Suprapubic skin (tissue), 4 donors: ENCODE measurements around the gene SHC3. TPM values are rescaled to one million over a fixed set of nuclear protein-coding genes. Genes with fewer than 3 reads are reported as not detected.

Experiments used
- DNase-seq, 2 donors: peaks; one replicate each; pipeline ENCODE4 v3.0.0-alpha.2; 2019; ENCODE audit warnings: low spot score in 2 of 2
- H3K27ac ChIP-seq: fragments of 200-600 bp; sonication (generic); one replicate; pipeline ENCODE4 v1.5.1; 2019
- H3K27me3 ChIP-seq: fragments of 200-600 bp; sonication (generic); one replicate; pipeline ENCODE4 v1.5.1; 2019
- H3K36me3 ChIP-seq: fragments of 200-600 bp; sonication (generic); one replicate; pipeline ENCODE4 v1.5.1; 2019
- H3K4me1 ChIP-seq: fragments of 200-600 bp; sonication (generic); one replicate; pipeline ENCODE4 v1.5.1; 2019
- H3K4me3 ChIP-seq: fragments of 200-600 bp; sonication (generic); one replicate; pipeline ENCODE4 v1.5.1; 2019; ENCODE audit warnings: mild to moderate bottlenecking
- H3K9me3 ChIP-seq: fragments of 200-600 bp; sonication (generic); one replicate; pipeline ENCODE4 v1.5.1; 2019
- EP300 ChIP-seq: sonication (generic); formaldehyde crosslinking; IDR thresholded peaks from one replicate; pipeline ENCODE4 v1.6.1; 2017; ENCODE audit warnings: antibody characterized with exemption
- POLR2A ChIP-seq, 2 donors: fragments of 450-650 bp; IDR thresholded peaks; one replicate each; pipeline ENCODE4 v1.6.1; 2017; ENCODE audit warnings: antibody characterized with exemption in 2 of 2, mild to moderate bottlenecking in 2 of 2, moderate library complexity in 2 of 2
- POLR2AphosphoS5 ChIP-seq, 3 donors: sonication (generic); formaldehyde crosslinking; IDR thresholded peaks; one replicate each; pipeline ENCODE4 v1.6.1; 2017; ENCODE audit warnings: antibody characterized with exemption in 3 of 3
- WGBS: methylation state at CpG from one replicate; pipeline ENCODE4 v1.1.5; 2018; 5-methylcytosine and 5-hydroxymethylcytosine counted together
- total RNA-seq, 4 donors: library from RNA; depleted of rRNA; stranded (reverse); fragments of >200 nt; gene quantifications; one replicate each; pipeline ENCODE4 v1.1.0, GENCODE V29; 2016
- TF ChIP-seq, protein P1 (sequence below), 2 donors: fragments of 200-600 bp in 1 of 2; fragments of 450-650 bp in 1 of 2; sonication (generic) in 1 of 2; IDR thresholded peaks; one replicate each; pipeline ENCODE4 v1.5.1; 2016 to 2019; ENCODE audit warnings: antibody characterized with exemption in 2 of 2, mild to moderate bottlenecking in 1 of 2, moderate library complexity in 1 of 2

SHC3 gene
- total RNA-seq, 4 donors from 2014 or later, result 1.7 to 6.0 (median 3.2) TPM

GRCh38 chr9:89006996-89007967 lies 171.3 kb downstream of the SHC3 start:
- H3K9me3 ChIP-seq, result no peaks in the 10 kb centered on the region
- H3K4me1 ChIP-seq, result peaks cover 7% of the 10 kb centered on the region
- 67% methylated on average over 9 of the region's 9 CpGs for WGBS
- H3K27ac ChIP-seq, result no peak overlapping the region
- no peak for DNase-seq
- H3K4me3 ChIP-seq, result no peak overlapping the region
- no peaks in the 10 kb centered on the region for H3K36me3 ChIP-seq
- TF ChIP-seq POLR2A (IDR thresholded peaks at IDR 0.05) (no peak), EP300 (no peak), POLR2AphosphoS5 (IDR thresholded peaks at IDR 0.05) (no peak)
- TF ChIP-seq, protein P1, sequence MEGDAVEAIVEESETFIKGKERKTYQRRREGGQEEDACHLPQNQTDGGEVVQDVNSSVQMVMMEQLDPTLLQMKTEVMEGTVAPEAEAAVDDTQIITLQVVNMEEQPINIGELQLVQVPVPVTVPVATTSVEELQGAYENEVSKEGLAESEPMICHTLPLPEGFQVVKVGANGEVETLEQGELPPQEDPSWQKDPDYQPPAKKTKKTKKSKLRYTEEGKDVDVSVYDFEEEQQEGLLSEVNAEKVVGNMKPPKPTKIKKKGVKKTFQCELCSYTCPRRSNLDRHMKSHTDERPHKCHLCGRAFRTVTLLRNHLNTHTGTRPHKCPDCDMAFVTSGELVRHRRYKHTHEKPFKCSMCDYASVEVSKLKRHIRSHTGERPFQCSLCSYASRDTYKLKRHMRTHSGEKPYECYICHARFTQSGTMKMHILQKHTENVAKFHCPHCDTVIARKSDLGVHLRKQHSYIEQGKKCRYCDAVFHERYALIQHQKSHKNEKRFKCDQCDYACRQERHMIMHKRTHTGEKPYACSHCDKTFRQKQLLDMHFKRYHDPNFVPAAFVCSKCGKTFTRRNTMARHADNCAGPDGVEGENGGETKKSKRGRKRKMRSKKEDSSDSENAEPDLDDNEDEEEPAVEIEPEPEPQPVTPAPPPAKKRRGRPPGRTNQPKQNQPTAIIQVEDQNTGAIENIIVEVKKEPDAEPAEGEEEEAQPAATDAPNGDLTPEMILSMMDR (IDR thresholded peaks at IDR 0.05), result no peak
- no peaks in the 10 kb centered on the region for H3K27me3 ChIP-seq

DNA sequence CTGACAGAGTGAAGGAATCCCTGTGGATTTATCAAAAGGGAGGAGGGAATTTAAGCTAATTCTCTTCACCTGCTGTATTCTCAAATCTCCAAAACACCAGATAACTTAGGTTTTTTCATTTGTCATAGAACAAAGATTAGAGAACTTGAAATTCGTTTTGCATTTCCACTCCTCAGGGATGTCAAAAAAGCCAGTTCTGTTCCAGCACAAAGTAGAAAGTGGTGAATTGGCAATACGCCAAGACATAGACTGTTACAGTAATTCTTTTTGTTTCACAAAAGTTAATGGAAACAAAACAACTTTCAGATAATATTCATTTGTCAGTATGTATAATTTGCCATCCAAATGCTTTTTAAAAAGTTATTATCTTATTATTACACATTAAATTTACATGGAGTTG lies 172.4 kb downstream of the SHC3 start:
- DNase-seq, result no peak
- 13% methylated on average over 2 of the region's 2 CpGs for WGBS
- no peaks in the 10 kb centered on the region for H3K36me3 ChIP-seq
- H3K4me3 ChIP-seq, result no peak overlapping the region
- H3K4me1 ChIP-seq, result peaks cover 13% of the 10 kb centered on the region
- TF ChIP-seq POLR2A (IDR thresholded peaks at IDR 0.05), result no peak
- no peak for TF ChIP-seq EP300
- TF ChIP-seq, protein P1 (IDR thresholded peaks at IDR 0.05), result no peak
- no peak for TF ChIP-seq POLR2AphosphoS5 (IDR thresholded peaks at IDR 0.05)
- no peaks in the 10 kb centered on the region for H3K27me3 ChIP-seq
- no peaks in the 10 kb centered on the region for H3K9me3 ChIP-seq
- no peak overlapping the region for H3K27ac ChIP-seq

DNA sequence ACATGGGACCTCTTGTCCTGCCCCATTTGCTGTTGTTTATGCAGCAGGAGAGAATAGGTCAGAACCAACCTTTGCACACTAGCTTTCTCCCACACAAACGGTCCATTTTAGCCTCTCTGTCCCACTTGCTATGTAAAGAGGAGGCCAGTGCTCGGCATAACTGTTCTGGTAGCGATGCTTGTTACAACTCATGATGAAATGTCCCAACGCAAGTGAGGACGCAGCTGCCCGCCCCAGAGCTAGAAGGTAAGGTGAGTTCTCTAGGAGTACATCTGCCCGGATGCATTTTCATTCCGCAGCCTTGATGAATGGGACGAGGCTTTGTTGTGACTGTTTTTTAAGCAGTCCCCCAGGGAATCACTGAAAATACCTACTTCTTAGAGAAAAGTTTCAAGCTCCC lies 173.3 kb downstream of the SHC3 start:
- no peaks in the 10 kb centered on the region for H3K27me3 ChIP-seq
- WGBS, result 94% methylated on average over 9 of the region's 9 CpGs
- DNase-seq, result no peak
- no peak overlapping the region for H3K27ac ChIP-seq
- H3K4me3 ChIP-seq, result no peak overlapping the region
- TF ChIP-seq, protein P1 (IDR thresholded peaks at IDR 0.05), result no peak
- no peak for TF ChIP-seq POLR2AphosphoS5 (IDR thresholded peaks at IDR 0.05)
- TF ChIP-seq EP300, result no peak
- no peak for TF ChIP-seq POLR2A (IDR thresholded peaks at IDR 0.05)
- H3K36me3 ChIP-seq, result no peaks in the 10 kb centered on the region
- H3K4me1 ChIP-seq, result peaks cover 22% of the 10 kb centered on the region
- H3K9me3 ChIP-seq, result no peaks in the 10 kb centered on the region

GRCh38 chr9:89002987-89003386 lies 175.6 kb downstream of the SHC3 start:
- Histone ChIP-seq H3K27me3 (no peaks in the 10 kb centered on the region), H3K4me3 (no peak overlapping the region), H3K36me3 (no peaks in the 10 kb centered on the region), H3K4me1 (peaks cover 21% of the 10 kb centered on the region), H3K27ac (no peak overlapping the region), H3K9me3 (no peaks in the 10 kb centered on the region)
- no peak for DNase-seq
- WGBS, result 90% methylated on average over 4 of the region's 6 CpGs
- TF ChIP-seq, protein P1 (IDR thresholded peaks at IDR 0.05), result no peak
- no peak for TF ChIP-seq POLR2AphosphoS5 (IDR thresholded peaks at IDR 0.05)
- no peak for TF ChIP-seq POLR2A (IDR thresholded peaks at IDR 0.05)
- TF ChIP-seq EP300, result no peak

DNA sequence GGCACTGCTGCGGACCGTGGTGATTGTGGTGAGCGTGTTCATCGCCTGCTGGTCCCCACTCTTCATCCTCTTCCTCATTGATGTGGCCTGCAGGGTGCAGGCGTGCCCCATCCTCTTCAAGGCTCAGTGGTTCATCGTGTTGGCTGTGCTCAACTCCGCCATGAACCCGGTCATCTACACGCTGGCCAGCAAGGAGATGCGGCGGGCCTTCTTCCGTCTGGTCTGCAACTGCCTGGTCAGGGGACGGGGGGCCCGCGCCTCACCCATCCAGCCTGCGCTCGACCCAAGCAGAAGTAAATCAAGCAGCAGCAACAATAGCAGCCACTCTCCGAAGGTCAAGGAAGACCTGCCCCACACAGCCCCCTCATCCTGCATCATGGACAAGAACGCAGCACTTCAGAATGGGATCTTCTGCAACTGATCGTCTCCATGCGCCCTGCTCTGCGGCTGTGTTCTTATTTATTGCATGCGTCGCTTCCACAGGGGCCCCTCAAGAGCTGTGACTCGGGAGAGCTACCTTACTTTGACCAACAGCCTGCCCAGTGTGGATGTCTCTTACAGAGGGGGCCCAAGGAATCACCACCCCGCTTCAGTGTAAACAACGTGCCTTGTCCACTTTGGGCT lies 176.6 kb downstream of the SHC3 start:
- no peak for TF ChIP-seq POLR2AphosphoS5 (IDR thresholded peaks at IDR 0.05)
- TF ChIP-seq, protein P1 (IDR thresholded peaks at IDR 0.05), result no peak
- TF ChIP-seq EP300, result no peak
- no peak for TF ChIP-seq POLR2A (IDR thresholded peaks at IDR 0.05)
- Histone ChIP-seq H3K36me3 (no peaks in the 10 kb centered on the region), H3K4me3 (no peak overlapping the region), H3K27me3 (no peaks in the 10 kb centered on the region), H3K9me3 (no peaks in the 10 kb centered on the region), H3K4me1 (peaks cover 21% of the 10 kb centered on the region), H3K27ac (no peak overlapping the region)
- DNase-seq, result no peak
- 96% methylated on average over 27 of the region's 27 CpGs for WGBS
